HEK293 (cell line): ENCODE data around the gene USP31.
A peak's percentile ranks its signal among the peaks of the same experiment; 100 is the strongest.

ENCODE experiments used
- FEZF1 ChIP-seq: fragments of 450-650 bp; formaldehyde crosslinking; IDR thresholded peaks from 2 replicates; pipeline ENCODE4 v1.5.1; 2016; ENCODE audit warnings: missing biosample characterization, missing genetic modification characterization
- GLIS1 ChIP-seq: fragments of 450-650 bp; formaldehyde crosslinking; IDR thresholded peaks from 2 replicates; pipeline ENCODE4 v1.5.1; 2016; ENCODE audit warnings: missing biosample characterization, missing genetic modification characterization
- KLF16 ChIP-seq: fragments of 450-650 bp; formaldehyde crosslinking; IDR thresholded peaks from 2 replicates; pipeline ENCODE4 v1.5.1; 2017; ENCODE audit warnings: missing biosample characterization, missing genetic modification characterization
- OSR2 ChIP-seq: fragments of 450-650 bp; formaldehyde crosslinking; IDR thresholded peaks from 2 replicates; pipeline ENCODE4 v1.5.1; 2016; ENCODE audit warnings: missing biosample characterization, missing genetic modification characterization
- SCRT2 ChIP-seq: fragments of 450-650 bp; formaldehyde crosslinking; IDR thresholded peaks from 2 replicates; pipeline ENCODE4 v1.5.1; 2016; ENCODE audit warnings: missing biosample characterization, missing genetic modification characterization
- ZNF138 ChIP-seq: fragments of 450-650 bp; formaldehyde crosslinking; IDR thresholded peaks from 2 replicates; pipeline ENCODE4 v1.5.1; 2016; ENCODE audit warnings: missing biosample characterization, missing genetic modification characterization, borderline replicate concordance
- ZNF140 ChIP-seq: fragments of 450-650 bp; formaldehyde crosslinking; IDR thresholded peaks from 2 replicates; pipeline ENCODE4 v1.5.1; 2016; ENCODE audit warnings: missing biosample characterization, missing genetic modification characterization
- ZNF146 ChIP-seq: fragments of 450-650 bp; formaldehyde crosslinking; IDR thresholded peaks from 2 replicates; pipeline ENCODE4 v1.5.1; 2016; ENCODE audit warnings: missing biosample characterization, missing genetic modification characterization
- ZNF214 ChIP-seq: fragments of 450-650 bp; formaldehyde crosslinking; IDR thresholded peaks from 2 replicates; pipeline ENCODE4 v1.5.1; 2017; ENCODE audit warnings: missing biosample characterization, mild to moderate bottlenecking, missing genetic modification characterization, borderline replicate concordance
- ZNF24 ChIP-seq: fragments of 450-650 bp; formaldehyde crosslinking; IDR thresholded peaks from 2 replicates; pipeline ENCODE4 v1.5.1; 2016; ENCODE audit warnings: missing biosample characterization, missing genetic modification characterization
- ZNF311 ChIP-seq: fragments of 450-650 bp; formaldehyde crosslinking; IDR thresholded peaks from 2 replicates; pipeline ENCODE4 v1.5.1; 2017; ENCODE audit warnings: missing biosample characterization, missing genetic modification characterization, borderline replicate concordance
- ZNF335 ChIP-seq: fragments of 450-650 bp; formaldehyde crosslinking; conservative IDR thresholded peaks from 2 replicates; pipeline ENCODE4 v1.5.1; 2016; ENCODE audit warnings: missing biosample characterization, missing genetic modification characterization
- ZNF341 ChIP-seq: fragments of 450-650 bp; formaldehyde crosslinking; IDR thresholded peaks from 2 replicates; pipeline ENCODE4; 2016; ENCODE audit warnings: low read depth, missing biosample characterization, missing genetic modification characterization
- ZNF362 ChIP-seq: fragments of 450-650 bp; formaldehyde crosslinking; IDR thresholded peaks from 2 replicates; pipeline ENCODE4 v1.5.1; 2016; ENCODE audit warnings: missing biosample characterization, missing genetic modification characterization
- ZNF433 ChIP-seq: fragments of 450-650 bp; formaldehyde crosslinking; IDR thresholded peaks from 2 replicates; pipeline ENCODE4 v1.5.1; 2016; ENCODE audit warnings: missing biosample characterization, missing genetic modification characterization, low read depth
- ZNF501 ChIP-seq: fragments of 450-650 bp; formaldehyde crosslinking; IDR thresholded peaks from 2 replicates; pipeline ENCODE4 v1.5.1; 2016; ENCODE audit warnings: missing biosample characterization, missing genetic modification characterization
- ZNF513 ChIP-seq: fragments of 450-650 bp; IDR thresholded peaks from 2 replicates; pipeline ENCODE4 v1.5.1; 2018; ENCODE audit warnings: missing biosample characterization, missing genetic modification characterization
- ZNF529 ChIP-seq: fragments of 450-650 bp; formaldehyde crosslinking; IDR thresholded peaks from 2 replicates; pipeline ENCODE4 v1.5.1; 2017; ENCODE audit warnings: missing genetic modification characterization, missing biosample characterization; ENCODE audit not compliant: insufficient replicate concordance
- ZNF530 ChIP-seq: fragments of 450-650 bp; formaldehyde crosslinking; IDR thresholded peaks from 2 replicates; pipeline ENCODE4 v1.5.1; 2016; ENCODE audit warnings: low read depth, missing biosample characterization, missing genetic modification characterization
- ZNF558 ChIP-seq: fragments of 450-650 bp; formaldehyde crosslinking; IDR thresholded peaks from 2 replicates; pipeline ENCODE4 v1.5.1; 2016; ENCODE audit warnings: missing biosample characterization, missing genetic modification characterization
- ZNF596 ChIP-seq: fragments of 450-650 bp; IDR thresholded peaks from 2 replicates; pipeline ENCODE4 v1.5.0; 2018; ENCODE audit warnings: missing biosample characterization, mild to moderate bottlenecking, missing genetic modification characterization, moderate library complexity
- ZNF610 ChIP-seq: fragments of 450-650 bp; formaldehyde crosslinking; IDR thresholded peaks from 2 replicates; pipeline ENCODE4 v1.5.1; 2016; ENCODE audit warnings: missing biosample characterization, missing genetic modification characterization, borderline replicate concordance
- ZNF677 ChIP-seq: fragments of 450-650 bp; IDR thresholded peaks from 2 replicates; pipeline ENCODE4 v1.5.0; 2018; ENCODE audit warnings: missing biosample characterization, mild to moderate bottlenecking, missing genetic modification characterization, moderate library complexity
- ZNF776 ChIP-seq: fragments of 450-650 bp; formaldehyde crosslinking; IDR thresholded peaks from 2 replicates; pipeline ENCODE4 v1.5.0; 2017; ENCODE audit warnings: missing biosample characterization, missing genetic modification characterization, borderline replicate concordance
- ZNF792 ChIP-seq: fragments of 450-650 bp; formaldehyde crosslinking; IDR thresholded peaks from 2 replicates; pipeline ENCODE4 v1.5.1; 2016; ENCODE audit warnings: missing biosample characterization, missing genetic modification characterization
- ZNF830 ChIP-seq: fragments of 450-650 bp; IDR thresholded peaks from 2 replicates; pipeline ENCODE4 v1.5.0; 2018; ENCODE audit warnings: missing biosample characterization, missing genetic modification characterization, low read depth, mild to moderate bottlenecking, moderate library complexity
- TF ChIP-seq, protein P1 (sequence below): fragments of 450-650 bp; formaldehyde crosslinking; IDR thresholded peaks from 2 replicates; pipeline ENCODE4 v1.5.1; 2016; ENCODE audit warnings: missing biosample characterization, missing genetic modification characterization
- TF ChIP-seq, protein P2 (sequence below): fragments of 450-650 bp; formaldehyde crosslinking; IDR thresholded peaks from 2 replicates; pipeline ENCODE4 v1.5.1; 2016; ENCODE audit warnings: missing biosample characterization, missing genetic modification characterization
- TF ChIP-seq, protein P3 (sequence below): fragments of 450-650 bp; formaldehyde crosslinking; IDR thresholded peaks from 2 replicates; pipeline ENCODE4 v1.5.1; 2017; ENCODE audit warnings: missing biosample characterization, missing genetic modification characterization
- TF ChIP-seq, protein P4 (sequence below): fragments of 450-650 bp; formaldehyde crosslinking; IDR thresholded peaks from 2 replicates; pipeline ENCODE4 v1.5.1; 2016; ENCODE audit warnings: missing biosample characterization, missing genetic modification characterization

USP31 gene

DNA sequence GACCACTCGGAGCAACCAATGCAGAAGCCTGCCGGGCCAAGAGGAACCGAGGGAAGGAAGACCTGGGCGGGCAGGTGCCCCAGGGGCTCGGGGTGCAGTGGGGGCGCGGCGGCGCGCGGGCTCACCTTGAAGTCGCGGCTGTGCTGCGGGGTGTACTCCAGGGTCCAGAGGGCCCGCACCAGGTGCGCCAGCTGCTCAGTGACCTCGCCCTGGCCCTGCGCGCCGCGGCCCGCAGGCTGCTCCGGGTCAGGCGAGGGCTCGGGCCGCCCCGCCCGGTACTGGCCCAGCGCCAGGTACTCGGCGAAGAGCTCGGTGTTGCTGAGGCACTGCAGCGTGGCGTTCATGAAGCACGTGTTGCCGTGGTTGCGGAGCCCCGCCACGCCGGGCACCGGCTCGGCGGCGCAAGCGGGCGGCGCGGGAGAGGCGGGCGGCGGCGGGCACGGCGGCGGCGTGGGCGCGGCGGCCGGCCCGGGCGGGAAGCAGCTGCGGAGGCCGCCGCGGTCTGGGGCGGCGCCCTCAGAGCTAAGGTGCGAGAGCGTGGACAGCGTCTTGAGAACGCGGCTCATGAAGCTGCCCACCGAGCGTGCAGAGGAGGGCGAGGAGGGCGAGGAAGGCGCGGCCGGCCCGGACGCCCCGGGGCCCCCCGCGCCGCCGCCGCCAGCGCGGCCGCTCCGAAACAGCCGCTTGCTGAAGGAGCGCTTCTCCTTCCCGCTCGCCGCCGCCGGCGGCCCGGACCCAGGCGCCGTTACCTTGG lies 562 bp downstream of the USP31 start (continued):
- TF ChIP-seq ZNF501 (tag by site-specific recombination): no peak
- TF ChIP-seq ZNF776 (tag by site-specific recombination): no peak
- no peak for TF ChIP-seq ZNF596
- TF ChIP-seq ZNF792 (tag by site-specific recombination): no peak
- no peak for TF ChIP-seq ZNF530 (tag by site-specific recombination)
- TF ChIP-seq GLIS1 (tag by site-specific recombination): no peak
- no peak for TF ChIP-seq FEZF1 (tag by site-specific recombination)
- no peak for TF ChIP-seq ZNF138 (tag by site-specific recombination)
- TF ChIP-seq KLF16 (tag by site-specific recombination): no peak
- no peak for TF ChIP-seq ZNF362 (tag by site-specific recombination)
- TF ChIP-seq ZNF341 (tag by site-specific recombination): no peak
- TF ChIP-seq, protein P1, sequence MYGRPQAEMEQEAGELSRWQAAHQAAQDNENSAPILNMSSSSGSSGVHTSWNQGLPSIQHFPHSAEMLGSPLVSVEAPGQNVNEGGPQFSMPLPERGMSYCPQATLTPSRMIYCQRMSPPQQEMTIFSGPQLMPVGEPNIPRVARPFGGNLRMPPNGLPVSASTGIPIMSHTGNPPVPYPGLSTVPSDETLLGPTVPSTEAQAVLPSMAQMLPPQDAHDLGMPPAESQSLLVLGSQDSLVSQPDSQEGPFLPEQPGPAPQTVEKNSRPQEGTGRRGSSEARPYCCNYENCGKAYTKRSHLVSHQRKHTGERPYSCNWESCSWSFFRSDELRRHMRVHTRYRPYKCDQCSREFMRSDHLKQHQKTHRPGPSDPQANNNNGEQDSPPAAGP (tag by site-specific recombination): peak; percentile 47; the same call in 1 of the 2 replicates
- TF ChIP-seq ZNF610: no peak
- TF ChIP-seq ZNF558: no peak
- TF ChIP-seq ZNF513 (tag by site-specific recombination): no peak
- TF ChIP-seq ZNF830 (tag by site-specific recombination): no peak
- TF ChIP-seq, protein P2, sequence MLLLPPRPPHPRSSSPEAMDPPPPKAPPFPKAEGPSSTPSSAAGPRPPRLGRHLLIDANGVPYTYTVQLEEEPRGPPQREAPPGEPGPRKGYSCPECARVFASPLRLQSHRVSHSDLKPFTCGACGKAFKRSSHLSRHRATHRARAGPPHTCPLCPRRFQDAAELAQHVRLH: no peak
- TF ChIP-seq ZNF677 (tag by site-specific recombination): no peak; the same call in 1 of the 2 replicates
- TF ChIP-seq, protein P3, sequence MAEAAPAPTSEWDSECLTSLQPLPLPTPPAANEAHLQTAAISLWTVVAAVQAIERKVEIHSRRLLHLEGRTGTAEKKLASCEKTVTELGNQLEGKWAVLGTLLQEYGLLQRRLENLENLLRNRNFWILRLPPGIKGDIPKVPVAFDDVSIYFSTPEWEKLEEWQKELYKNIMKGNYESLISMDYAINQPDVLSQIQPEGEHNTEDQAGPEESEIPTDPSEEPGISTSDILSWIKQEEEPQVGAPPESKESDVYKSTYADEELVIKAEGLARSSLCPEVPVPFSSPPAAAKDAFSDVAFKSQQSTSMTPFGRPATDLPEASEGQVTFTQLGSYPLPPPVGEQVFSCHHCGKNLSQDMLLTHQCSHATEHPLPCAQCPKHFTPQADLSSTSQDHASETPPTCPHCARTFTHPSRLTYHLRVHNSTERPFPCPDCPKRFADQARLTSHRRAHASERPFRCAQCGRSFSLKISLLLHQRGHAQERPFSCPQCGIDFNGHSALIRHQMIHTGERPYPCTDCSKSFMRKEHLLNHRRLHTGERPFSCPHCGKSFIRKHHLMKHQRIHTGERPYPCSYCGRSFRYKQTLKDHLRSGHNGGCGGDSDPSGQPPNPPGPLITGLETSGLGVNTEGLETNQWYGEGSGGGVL (tag by site-specific recombination): peak; percentile 36; the same call in 1 of the 2 replicates
- TF ChIP-seq ZNF214: no peak
- no peak for TF ChIP-seq ZNF140 (tag by site-specific recombination)
- peak; percentile 73; the same call in 1 of the 2 replicates for TF ChIP-seq ZNF335 (tag by site-specific recombination)
- peak; percentile 7; the same call in 1 of the 2 replicates for TF ChIP-seq ZNF24 (tag by site-specific recombination)
- 0 out of 2 replicates have a peak, but pooled peaks have one; percentile 18 for TF ChIP-seq SCRT2
- TF ChIP-seq ZNF529 (tag by site-specific recombination): no peak
- no peak for TF ChIP-seq ZNF433 (tag by site-specific recombination)
- no peak for TF ChIP-seq ZNF146 (tag by site-specific recombination)
- TF ChIP-seq ZNF311 (tag by site-specific recombination): no peak
- no peak for TF ChIP-seq OSR2
- TF ChIP-seq, protein P4, sequence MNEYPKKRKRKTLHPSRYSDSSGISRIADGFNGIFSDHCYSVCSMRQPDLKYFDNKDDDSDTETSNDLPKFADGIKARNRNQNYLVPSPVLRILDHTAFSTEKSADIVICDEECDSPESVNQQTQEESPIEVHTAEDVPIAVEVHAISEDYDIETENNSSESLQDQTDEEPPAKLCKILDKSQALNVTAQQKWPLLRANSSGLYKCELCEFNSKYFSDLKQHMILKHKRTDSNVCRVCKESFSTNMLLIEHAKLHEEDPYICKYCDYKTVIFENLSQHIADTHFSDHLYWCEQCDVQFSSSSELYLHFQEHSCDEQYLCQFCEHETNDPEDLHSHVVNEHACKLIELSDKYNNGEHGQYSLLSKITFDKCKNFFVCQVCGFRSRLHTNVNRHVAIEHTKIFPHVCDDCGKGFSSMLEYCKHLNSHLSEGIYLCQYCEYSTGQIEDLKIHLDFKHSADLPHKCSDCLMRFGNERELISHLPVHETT (tag by site-specific recombination): no peak
